Peyer's patch (tissue), 4 donors: ENCODE results near the gene PALS1. TPM values are rescaled to one million over a fixed set of nuclear protein-coding genes. Genes with fewer than 3 reads are reported as not detected.

Experiments
- DNase-seq, 3 donors: peaks; one replicate each; pipeline ENCODE4 v3.0.0-alpha.2; 2017 to 2019
- H3K27ac ChIP-seq, 4 donors: fragments of 200-600 bp; sonication (generic); one replicate each; pipeline ENCODE4 v1.5.1; 2016 to 2019
- H3K27me3 ChIP-seq, 2 donors: fragments of 200-600 bp; sonication (generic); one replicate each; pipeline ENCODE4 v1.5.1; 2019
- H3K36me3 ChIP-seq, 3 donors: fragments of 200-600 bp; sonication (generic); one replicate each; pipeline ENCODE4 v1.5.1; 2016 to 2019
- H3K4me1 ChIP-seq, 4 donors: fragments of 200-600 bp; sonication (generic); one replicate each; pipeline ENCODE4 v1.5.1; 2016 to 2019
- H3K4me3 ChIP-seq, 4 donors: fragments of 200-600 bp; sonication (generic); 1 replicate in 3 of 4; 2 replicates in 1 of 4; pipeline ENCODE4 v1.5.1; 2016 to 2019; ENCODE audit warnings: mild to moderate bottlenecking in 1 of 4
- H3K9me3 ChIP-seq, 4 donors: fragments of 200-600 bp; sonication (generic); one replicate each; pipeline ENCODE4 v1.5.1; 2016 to 2019; ENCODE audit warnings: mild to moderate bottlenecking in 1 of 4
- POLR2A ChIP-seq, 2 donors: fragments of 450-650 bp; IDR thresholded peaks; one replicate each; pipeline ENCODE4 v1.5.1; 2017; ENCODE audit warnings: antibody characterized with exemption in 2 of 2, mild to moderate bottlenecking in 2 of 2, moderate library complexity in 2 of 2
- total RNA-seq, 4 donors: library from RNA; depleted of rRNA; stranded (reverse); fragments of >200 nt; gene quantifications; one replicate each; pipeline ENCODE4 v1.1.0, GENCODE V29; 2016
- TF ChIP-seq, protein P1 (sequence below), 6 experiments: fragments of 450-650 bp in 4 of 6; fragments of 200-600 bp in 2 of 6; sonication (generic) in 1 of 6; IDR thresholded peaks; one replicate each; pipeline ENCODE4 v1.5.1; 2017 to 2019; ENCODE audit warnings: antibody characterized with exemption in 6 of 6, mild to moderate bottlenecking in 3 of 6, moderate library complexity in 1 of 6

PALS1 gene
- total RNA-seq, 4 donors from 2014 or later: 36.3 to 95.1 (median 61.1) TPM

DNA sequence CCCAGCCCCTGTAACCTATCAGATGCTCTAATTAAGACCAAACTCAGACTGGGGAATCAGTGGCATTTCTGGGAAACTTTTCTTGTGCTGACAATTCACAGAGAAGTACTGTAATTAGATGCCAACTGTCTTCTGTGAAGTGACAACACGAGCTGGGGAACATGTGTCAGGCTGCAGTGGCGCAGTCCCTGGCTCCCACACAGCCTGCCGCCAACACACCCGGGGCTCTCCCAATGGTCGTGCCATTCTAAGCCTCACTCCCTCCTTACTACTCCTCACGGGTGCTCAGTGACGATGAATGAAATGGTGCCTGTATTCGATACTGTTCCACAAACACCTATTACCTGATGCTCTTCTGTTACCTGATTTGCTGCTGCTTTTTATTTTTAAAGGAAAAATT is 33.4 kb upstream of the PALS1 start:
- H3K4me1 ChIP-seq: no peaks in the 10 kb centered on the region
- TF ChIP-seq, protein P1, sequence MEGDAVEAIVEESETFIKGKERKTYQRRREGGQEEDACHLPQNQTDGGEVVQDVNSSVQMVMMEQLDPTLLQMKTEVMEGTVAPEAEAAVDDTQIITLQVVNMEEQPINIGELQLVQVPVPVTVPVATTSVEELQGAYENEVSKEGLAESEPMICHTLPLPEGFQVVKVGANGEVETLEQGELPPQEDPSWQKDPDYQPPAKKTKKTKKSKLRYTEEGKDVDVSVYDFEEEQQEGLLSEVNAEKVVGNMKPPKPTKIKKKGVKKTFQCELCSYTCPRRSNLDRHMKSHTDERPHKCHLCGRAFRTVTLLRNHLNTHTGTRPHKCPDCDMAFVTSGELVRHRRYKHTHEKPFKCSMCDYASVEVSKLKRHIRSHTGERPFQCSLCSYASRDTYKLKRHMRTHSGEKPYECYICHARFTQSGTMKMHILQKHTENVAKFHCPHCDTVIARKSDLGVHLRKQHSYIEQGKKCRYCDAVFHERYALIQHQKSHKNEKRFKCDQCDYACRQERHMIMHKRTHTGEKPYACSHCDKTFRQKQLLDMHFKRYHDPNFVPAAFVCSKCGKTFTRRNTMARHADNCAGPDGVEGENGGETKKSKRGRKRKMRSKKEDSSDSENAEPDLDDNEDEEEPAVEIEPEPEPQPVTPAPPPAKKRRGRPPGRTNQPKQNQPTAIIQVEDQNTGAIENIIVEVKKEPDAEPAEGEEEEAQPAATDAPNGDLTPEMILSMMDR (IDR thresholded peaks at IDR 0.05): no peak
- TF ChIP-seq POLR2A (IDR thresholded peaks at IDR 0.05): no peak
- H3K27ac ChIP-seq: no peak overlapping the region
- H3K9me3 ChIP-seq: no peaks in the 10 kb centered on the region
- no peaks in the 10 kb centered on the region for H3K36me3 ChIP-seq
- H3K27me3 ChIP-seq: no peaks in the 10 kb centered on the region
- no peak overlapping the region for H3K4me3 ChIP-seq
- DNase-seq: no peak

GRCh38 chr14:67218126-67218525 is 23.1 kb upstream of the PALS1 start:
- no peak for TF ChIP-seq POLR2A (IDR thresholded peaks at IDR 0.05)
- TF ChIP-seq, protein P1 (IDR thresholded peaks at IDR 0.05): no peak
- Histone ChIP-seq H3K4me1 (peaks cover 0 to 6% (median 0%) of the 10 kb centered on the region in 4 donors), H3K4me3 (no peak overlapping the region), H3K36me3 (no peaks in the 10 kb centered on the region), H3K27ac (no peak overlapping the region), H3K9me3 (no peaks in the 10 kb centered on the region), H3K27me3 (no peaks in the 10 kb centered on the region)
- no peak for DNase-seq

- Histone ChIP-seq H3K4me3 (no peak overlapping the region), H3K36me3 (no peaks in the 10 kb centered on the region), H3K27me3 (no peaks in the 10 kb centered on the region), H3K9me3 (no peaks in the 10 kb centered on the region), H3K4me1 (peaks cover 0 to 6% (median 0%) of the 10 kb centered on the region in 4 donors), H3K27ac (no peak overlapping the region)
- DNase-seq: peak in 1 of 3 donors; percentile 58
- TF ChIP-seq, protein P1 (IDR thresholded peaks at IDR 0.05): no peak
- TF ChIP-seq POLR2A (IDR thresholded peaks at IDR 0.05): no peak
These were observed 19.8 kb upstream of the PALS1 start for GRCh38 chr14:67221248-67221981.

GRCh38 chr14:67221982-67222328 is 19.3 kb upstream of the PALS1 start:
- TF ChIP-seq POLR2A (IDR thresholded peaks at IDR 0.05): no peak
- TF ChIP-seq, protein P1 (IDR thresholded peaks at IDR 0.05): no peak
- H3K4me3 ChIP-seq: no peak overlapping the region
- DNase-seq: no peak
- no peak overlapping the region for H3K27ac ChIP-seq
- peaks cover 0 to 6% (median 0%) of the 10 kb centered on the region in 4 donors for H3K4me1 ChIP-seq
- H3K36me3 ChIP-seq: no peaks in the 10 kb centered on the region
- H3K9me3 ChIP-seq: no peaks in the 10 kb centered on the region
- no peaks in the 10 kb centered on the region for H3K27me3 ChIP-seq

DNA sequence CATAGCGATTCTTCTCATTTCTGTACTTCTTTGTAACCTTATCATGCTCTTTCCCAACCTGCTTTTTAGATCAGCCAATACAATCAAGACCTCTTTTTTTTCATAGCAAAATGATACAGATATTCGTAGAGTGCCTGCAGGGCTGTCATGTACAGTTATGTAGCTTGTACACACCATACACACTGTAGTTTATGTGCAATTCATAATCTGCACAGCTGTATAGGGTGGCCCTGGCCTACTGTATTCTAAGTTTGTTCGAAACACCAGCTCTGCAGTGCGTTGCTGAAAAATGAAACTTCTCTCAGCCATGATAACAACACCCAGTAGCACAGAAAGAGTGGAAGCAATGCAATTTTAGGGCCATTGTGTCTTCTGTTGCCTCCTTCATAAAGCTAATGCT is 15.7 kb upstream of the PALS1 start:
- Histone ChIP-seq H3K9me3 (no peaks in the 10 kb centered on the region), H3K36me3 (no peaks in the 10 kb centered on the region), H3K4me3 (no peak overlapping the region), H3K4me1 (peaks cover 0 to 6% (median 0%) of the 10 kb centered on the region in 4 donors), H3K27me3 (no peaks in the 10 kb centered on the region), H3K27ac (no peak overlapping the region)
- TF ChIP-seq, protein P1 (IDR thresholded peaks at IDR 0.05): no peak
- no peak for TF ChIP-seq POLR2A (IDR thresholded peaks at IDR 0.05)
- no peak for DNase-seq
